Measurements from ENCODE around the gene TAF4B. TPM values are rescaled to one million over a fixed set of nuclear protein-coding genes. Genes with fewer than 3 reads are reported as not detected.

The TAF4B gene
- total and polyA plus RNA-seq, 2 donors (not counting 1 experiment from before 2014, with no cell fraction given), result 0.42 to 2.0 TPM

DNA sequence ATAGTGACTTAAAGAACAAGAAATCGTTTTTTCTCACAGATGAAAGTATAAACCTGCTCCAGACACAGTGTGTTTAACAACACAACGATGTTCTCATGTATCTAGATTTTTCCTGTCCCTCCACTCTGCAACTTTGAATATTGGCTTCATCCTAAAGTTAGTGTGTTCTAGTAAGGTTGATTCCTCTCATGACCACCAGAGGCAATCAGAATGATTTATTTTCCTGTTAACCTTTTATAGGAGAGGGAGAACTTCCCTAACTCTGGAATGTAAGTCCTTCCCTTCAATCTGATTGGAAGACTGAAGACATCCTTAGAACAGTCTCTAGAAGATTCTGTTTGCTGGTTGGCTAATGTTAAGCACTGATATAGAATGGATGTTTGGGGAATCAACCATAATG is 41.0 kb upstream of the TAF4B start:
- DNase-seq (ENCODE audit: low read depth in 2 of 2), result no peak
- Histone ChIP-seq H3K36me3 (ENCODE audit: control insufficient read depth, insufficient read depth, low read length) (no peaks in the 10 kb centered on the region), H3K27ac (ENCODE audit: insufficient read depth, low read length) (no peak overlapping the region), H3K79me2 (ENCODE audit: control insufficient read depth, insufficient read depth, low read length) (no peaks in the 10 kb centered on the region), H3K4me1 (ENCODE audit: control insufficient read depth, extremely low read depth, insufficient read depth, low read length) (no peaks in the 10 kb centered on the region), H3K4me2 (ENCODE audit: extremely low read depth, insufficient read depth, low read length) (no peak overlapping the region), H3K4me3 (replicated peaks in 1 of 4; ENCODE audit: control extremely low read depth in 1 of 4, insufficient read depth in 1 of 4, low read depth in 3 of 4, low read length in 4 of 4) (no peak overlapping the region), H3K9ac (ENCODE audit: insufficient read depth, low read length) (no peak overlapping the region), H4K20me1 (ENCODE audit: control insufficient read depth, extremely low read depth, insufficient read depth, low read length) (no peaks in the 10 kb centered on the region), H3K27me3 (ENCODE audit: control insufficient read depth, insufficient read depth, low read length) (no peaks in the 10 kb centered on the region), H2AFZ (ENCODE audit: low read length) (no peak overlapping the region), H3K9me3 (ENCODE audit: control insufficient read depth, insufficient read depth, low read depth, low read length) (no peaks in the 10 kb centered on the region)
- TF ChIP-seq EZH2 (IDR thresholded peaks at IDR 0.05; ENCODE audit: low read length, missing control alignments), result no peak
- TF ChIP-seq, protein P1, sequence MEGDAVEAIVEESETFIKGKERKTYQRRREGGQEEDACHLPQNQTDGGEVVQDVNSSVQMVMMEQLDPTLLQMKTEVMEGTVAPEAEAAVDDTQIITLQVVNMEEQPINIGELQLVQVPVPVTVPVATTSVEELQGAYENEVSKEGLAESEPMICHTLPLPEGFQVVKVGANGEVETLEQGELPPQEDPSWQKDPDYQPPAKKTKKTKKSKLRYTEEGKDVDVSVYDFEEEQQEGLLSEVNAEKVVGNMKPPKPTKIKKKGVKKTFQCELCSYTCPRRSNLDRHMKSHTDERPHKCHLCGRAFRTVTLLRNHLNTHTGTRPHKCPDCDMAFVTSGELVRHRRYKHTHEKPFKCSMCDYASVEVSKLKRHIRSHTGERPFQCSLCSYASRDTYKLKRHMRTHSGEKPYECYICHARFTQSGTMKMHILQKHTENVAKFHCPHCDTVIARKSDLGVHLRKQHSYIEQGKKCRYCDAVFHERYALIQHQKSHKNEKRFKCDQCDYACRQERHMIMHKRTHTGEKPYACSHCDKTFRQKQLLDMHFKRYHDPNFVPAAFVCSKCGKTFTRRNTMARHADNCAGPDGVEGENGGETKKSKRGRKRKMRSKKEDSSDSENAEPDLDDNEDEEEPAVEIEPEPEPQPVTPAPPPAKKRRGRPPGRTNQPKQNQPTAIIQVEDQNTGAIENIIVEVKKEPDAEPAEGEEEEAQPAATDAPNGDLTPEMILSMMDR (conservative IDR thresholded peaks at IDR 0.05 in 1 of 2, IDR thresholded peaks at IDR 0.05 in 1 of 2; ENCODE audit: low read depth in 1 of 2, low read length in 2 of 2), result no peak

DNA sequence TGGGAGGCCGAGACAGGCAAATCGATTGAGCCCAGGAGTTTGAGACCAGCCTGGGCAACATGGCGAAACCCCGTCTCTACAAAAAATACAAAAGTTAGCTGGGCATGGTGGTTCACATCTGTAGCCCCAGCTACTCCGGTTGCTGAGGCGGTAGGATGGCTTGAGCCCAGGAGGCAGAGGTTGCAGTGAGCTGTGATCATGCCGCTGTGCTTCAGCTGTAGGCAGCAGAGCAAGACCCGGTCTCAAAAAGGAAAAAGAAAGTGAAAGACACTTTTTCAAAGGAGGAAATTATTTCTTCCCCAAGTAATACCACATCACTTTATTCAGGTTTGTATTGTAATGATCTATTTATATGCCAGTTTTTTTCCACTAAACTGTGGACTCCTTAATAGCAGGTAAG is 35.7 kb upstream of the TAF4B start:
- Histone ChIP-seq H3K79me2 (ENCODE audit: control insufficient read depth, insufficient read depth, low read length) (no peaks in the 10 kb centered on the region), H3K4me1 (ENCODE audit: control insufficient read depth, extremely low read depth, insufficient read depth, low read length) (no peaks in the 10 kb centered on the region), H3K27ac (ENCODE audit: insufficient read depth, low read length) (no peak overlapping the region), H3K36me3 (ENCODE audit: control insufficient read depth, insufficient read depth, low read length) (no peaks in the 10 kb centered on the region), H3K9ac (ENCODE audit: insufficient read depth, low read length) (no peak overlapping the region), H2AFZ (ENCODE audit: low read length) (no peak overlapping the region), H3K27me3 (ENCODE audit: control insufficient read depth, insufficient read depth, low read length) (no peaks in the 10 kb centered on the region), H3K4me3 (replicated peaks in 1 of 4; ENCODE audit: control extremely low read depth in 1 of 4, insufficient read depth in 1 of 4, low read depth in 3 of 4, low read length in 4 of 4) (no peak overlapping the region), H3K4me2 (ENCODE audit: extremely low read depth, insufficient read depth, low read length) (no peak overlapping the region), H4K20me1 (ENCODE audit: control insufficient read depth, extremely low read depth, insufficient read depth, low read length) (no peaks in the 10 kb centered on the region), H3K9me3 (ENCODE audit: control insufficient read depth, insufficient read depth, low read depth, low read length) (no peaks in the 10 kb centered on the region)
- DNase-seq (ENCODE audit: low read depth in 2 of 2), result no peak
- TF ChIP-seq, protein P1 (conservative IDR thresholded peaks at IDR 0.05 in 1 of 2, IDR thresholded peaks at IDR 0.05 in 1 of 2; ENCODE audit: low read depth in 1 of 2, low read length in 2 of 2), result no peak
- no peak for TF ChIP-seq EZH2 (IDR thresholded peaks at IDR 0.05; ENCODE audit: low read length, missing control alignments)

DNA sequence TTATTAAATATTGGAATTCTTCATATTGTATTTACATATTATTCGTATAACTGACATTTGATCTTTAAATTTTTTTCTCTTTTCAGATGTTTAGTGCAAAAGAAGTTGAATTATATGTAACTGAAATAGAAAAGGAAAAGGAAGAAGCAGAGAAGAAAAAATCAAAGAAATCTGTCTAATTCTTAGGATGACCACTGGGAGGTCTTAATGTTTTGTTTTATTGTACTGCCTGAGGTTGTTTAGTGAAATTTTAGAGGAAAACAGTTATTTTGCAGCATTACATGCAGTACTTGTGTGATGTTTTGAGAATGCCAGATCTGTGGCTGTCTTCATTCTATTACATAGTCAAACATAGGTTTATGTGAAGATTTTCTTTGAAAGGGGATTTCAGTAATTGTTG is 34.0 kb upstream of the TAF4B start:
- no peak overlapping the region for H3K4me2 ChIP-seq (ENCODE audit: extremely low read depth, insufficient read depth, low read length)
- H3K9ac ChIP-seq (ENCODE audit: insufficient read depth, low read length), result no peak overlapping the region
- H3K4me3 ChIP-seq (replicated peaks in 1 of 4; ENCODE audit: control extremely low read depth in 1 of 4, insufficient read depth in 1 of 4, low read depth in 3 of 4, low read length in 4 of 4), result no peak overlapping the region
- no peaks in the 10 kb centered on the region for H3K79me2 ChIP-seq (ENCODE audit: control insufficient read depth, insufficient read depth, low read length)
- DNase-seq (ENCODE audit: low read depth in 2 of 2), result no peak
- no peak overlapping the region for H3K27ac ChIP-seq (ENCODE audit: insufficient read depth, low read length)
- H3K27me3 ChIP-seq (ENCODE audit: control insufficient read depth, insufficient read depth, low read length), result no peaks in the 10 kb centered on the region
- H4K20me1 ChIP-seq (ENCODE audit: control insufficient read depth, extremely low read depth, insufficient read depth, low read length), result no peaks in the 10 kb centered on the region
- H3K36me3 ChIP-seq (ENCODE audit: control insufficient read depth, insufficient read depth, low read length), result no peaks in the 10 kb centered on the region
- TF ChIP-seq EZH2 (IDR thresholded peaks at IDR 0.05; ENCODE audit: low read length, missing control alignments), result no peak
- TF ChIP-seq, protein P1 (conservative IDR thresholded peaks at IDR 0.05 in 1 of 2, IDR thresholded peaks at IDR 0.05 in 1 of 2; ENCODE audit: low read depth in 1 of 2, low read length in 2 of 2), result no peak
- H3K4me1 ChIP-seq (ENCODE audit: control insufficient read depth, extremely low read depth, insufficient read depth, low read length), result no peaks in the 10 kb centered on the region
- H3K9me3 ChIP-seq (ENCODE audit: control insufficient read depth, insufficient read depth, low read depth, low read length), result no peaks in the 10 kb centered on the region
- H2AFZ ChIP-seq (ENCODE audit: low read length), result no peak overlapping the region
